ENCODE measurements around the gene GLRA3.

GRCh38 chr4:174631901-174632758, 196.9 kb downstream of the GLRA3 start:
- TF ChIP-seq, protein P1, sequence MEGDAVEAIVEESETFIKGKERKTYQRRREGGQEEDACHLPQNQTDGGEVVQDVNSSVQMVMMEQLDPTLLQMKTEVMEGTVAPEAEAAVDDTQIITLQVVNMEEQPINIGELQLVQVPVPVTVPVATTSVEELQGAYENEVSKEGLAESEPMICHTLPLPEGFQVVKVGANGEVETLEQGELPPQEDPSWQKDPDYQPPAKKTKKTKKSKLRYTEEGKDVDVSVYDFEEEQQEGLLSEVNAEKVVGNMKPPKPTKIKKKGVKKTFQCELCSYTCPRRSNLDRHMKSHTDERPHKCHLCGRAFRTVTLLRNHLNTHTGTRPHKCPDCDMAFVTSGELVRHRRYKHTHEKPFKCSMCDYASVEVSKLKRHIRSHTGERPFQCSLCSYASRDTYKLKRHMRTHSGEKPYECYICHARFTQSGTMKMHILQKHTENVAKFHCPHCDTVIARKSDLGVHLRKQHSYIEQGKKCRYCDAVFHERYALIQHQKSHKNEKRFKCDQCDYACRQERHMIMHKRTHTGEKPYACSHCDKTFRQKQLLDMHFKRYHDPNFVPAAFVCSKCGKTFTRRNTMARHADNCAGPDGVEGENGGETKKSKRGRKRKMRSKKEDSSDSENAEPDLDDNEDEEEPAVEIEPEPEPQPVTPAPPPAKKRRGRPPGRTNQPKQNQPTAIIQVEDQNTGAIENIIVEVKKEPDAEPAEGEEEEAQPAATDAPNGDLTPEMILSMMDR (IDR thresholded peaks at IDR 0.05; ENCODE audit: control extremely low read depth in 1 of 3, insufficient read depth in 1 of 3, low read depth in 1 of 3, low read length in 3 of 3), result peak in 2 of 3 experiments; percentile 55 to 58; a peak in 2 of 4 replicates
- TF ChIP-seq EZH2 (IDR thresholded peaks at IDR 0.05; ENCODE audit: low read depth, low read length, severe bottlenecking) (no peak), POLR2A (IDR thresholded peaks at IDR 0.05; ENCODE audit: control extremely low read depth in 1 of 2, low read depth in 2 of 2, low read length in 2 of 2) (no peak), RAD21 (IDR thresholded peaks at IDR 0.05 in 1 of 2, conservative IDR thresholded peaks at IDR 0.05 in 1 of 2; ENCODE audit: low read depth in 2 of 2, low read length in 2 of 2) (peak; percentile 84 to 88), RFX5 (IDR thresholded peaks at IDR 0.05; ENCODE audit: borderline replicate concordance, low read depth, low read length) (no peak), POLR2AphosphoS5 (IDR thresholded peaks at IDR 0.05; ENCODE audit: low read depth, low read length) (no peak)

All from H1 (cell line).